ENCODE results near the gene ADAMTSL1. TPM values are rescaled to one million over a fixed set of nuclear protein-coding genes. Genes with fewer than 3 reads are reported as not detected.

Gene ADAMTSL1
- total RNA-seq, 1 experiment from 2014 or later = 0.94 TPM

- POLR2A ChIA-PET = no interaction called here
- H3K4me1 Mint-ChIP-seq = peaks cover 6% of the 10 kb centered on the region; the same call in 1 of the 2 replicates
- no peaks in the 10 kb centered on the region for H3K27me3 Mint-ChIP-seq (ENCODE audit: low read depth)
- no peak for ATAC-seq
- CTCF ChIA-PET = no interaction called here
- H3K9me3 Mint-ChIP-seq = peaks cover 15% of the 10 kb centered on the region
- DNase-seq (ENCODE audit: low spot score) = no peak
- H3K27ac Mint-ChIP-seq = no peak overlapping the region
- H3K4me3 Mint-ChIP-seq = no peak overlapping the region
- peaks cover 12% of the 10 kb centered on the region for H3K36me3 Mint-ChIP-seq
- TF ChIP-seq E2F1 (CRISPR knock-in tag; IDR thresholded peaks at IDR 0.05) = no peak
- no peak for TF ChIP-seq ZBTB21 (CRISPR knock-in tag; IDR thresholded peaks at IDR 0.05; ENCODE audit: borderline replicate concordance)
- no peak for TF ChIP-seq TP53 (CRISPR knock-in tag; IDR thresholded peaks at IDR 0.05)
- TF ChIP-seq CREM (CRISPR knock-in tag; IDR thresholded peaks at IDR 0.05) = no peak
- no peak for TF ChIP-seq AR (CRISPR knock-in tag; IDR thresholded peaks at IDR 0.05)
- TF ChIP-seq OVOL2 (CRISPR knock-in tag; IDR thresholded peaks at IDR 0.05; ENCODE audit: borderline replicate concordance) = no peak
- TF ChIP-seq E2F4 (CRISPR knock-in tag; IDR thresholded peaks at IDR 0.05; ENCODE audit: borderline replicate concordance, low read depth) = no peak
- TF ChIP-seq NFATC4 (CRISPR knock-in tag; IDR thresholded peaks at IDR 0.05) = no peak
- TF ChIP-seq IRF2 (CRISPR knock-in tag; IDR thresholded peaks at IDR 0.05; ENCODE audit: borderline replicate concordance, low read depth) = no peak
- no peak for TF ChIP-seq SMAD4 (CRISPR knock-in tag; IDR thresholded peaks at IDR 0.05)
- no peak for TF ChIP-seq MAX (CRISPR knock-in tag; IDR thresholded peaks at IDR 0.05)
- TF ChIP-seq TCF7 (CRISPR knock-in tag; IDR thresholded peaks at IDR 0.05; ENCODE audit: low read depth) = no peak
- no peak for TF ChIP-seq CBFB (CRISPR knock-in tag; IDR thresholded peaks at IDR 0.05; ENCODE audit: low read depth)
- TF ChIP-seq ZNF423 (CRISPR knock-in tag; IDR thresholded peaks at IDR 0.05) = no peak
- no peak for TF ChIP-seq ZNF232 (CRISPR knock-in tag; IDR thresholded peaks at IDR 0.05)
- no peak for TF ChIP-seq ZNF425 (CRISPR knock-in tag; conservative IDR thresholded peaks at IDR 0.05)
- TF ChIP-seq MLX (CRISPR knock-in tag; IDR thresholded peaks at IDR 0.05) = no peak
- TF ChIP-seq GTF2I (CRISPR knock-in tag; conservative IDR thresholded peaks at IDR 0.05) = no peak
Observed at GRCh38 chr9:18708429-18708828, 234.5 kb downstream of the ADAMTSL1 start.

GRCh38 chr9:18710065-18710464 lies 236.1 kb downstream of the ADAMTSL1 start:
- no peak overlapping the region for H3K27ac Mint-ChIP-seq
- ATAC-seq (no peak; the same call in 1 of the 2 replicates), DNase-seq (ENCODE audit: low spot score) (no peak)
- no peaks in the 10 kb centered on the region for H3K27me3 Mint-ChIP-seq (ENCODE audit: low read depth)
- POLR2A ChIA-PET = no interaction called here
- H3K4me1 Mint-ChIP-seq = peaks cover 6% of the 10 kb centered on the region; the same call in 1 of the 2 replicates
- peaks cover 15% of the 10 kb centered on the region for H3K9me3 Mint-ChIP-seq
- H3K4me3 Mint-ChIP-seq = no peak overlapping the region
- TF ChIP-seq ATF6 (CRISPR knock-in tag; IDR thresholded peaks at IDR 0.05) (no peak), TEAD1 (CRISPR knock-in tag; IDR thresholded peaks at IDR 0.05) (no peak), FOXK1 (CRISPR knock-in tag; IDR thresholded peaks at IDR 0.05) (no peak)
- peaks cover 12% of the 10 kb centered on the region for H3K36me3 Mint-ChIP-seq
- CTCF ChIA-PET = no interaction called here
